H1 (cell line): ENCODE measurements around the gene MAP4K1. TPM values are rescaled to one million over a fixed set of nuclear protein-coding genes. Genes with fewer than 3 reads are reported as not detected.

Experiments used
- CTCF ChIA-PET: fragments of 300-600 bp; sonication (Branson Sonifier 250); formaldehyde crosslinking; loops from one replicate; lab custom pipeline; 2021; ENCODE audit not compliant: partially characterized antibody; lab: Charles Lee
- POLR2A ChIA-PET: fragments of 300-600 bp; sonication (Branson Sonifier 250); formaldehyde crosslinking; loops from one replicate; lab custom pipeline; 2021; ENCODE audit warnings: inconsistent platforms; ENCODE audit not compliant: partially characterized antibody; lab: Charles Lee
- DNase-seq, 2 experiments: peaks; one replicate each; pipeline versions ENCODE4 v3.0.0 to v3.0.0-alpha.2; 2010 to 2022; ENCODE audit warnings: low spot score in 2 of 2, low read depth in 1 of 2, mixed read lengths in 1 of 2
- FAIRE-seq: peaks from 2 replicates; lab custom pipeline; 2011; peaks lifted over from hg19 to GRCh38; lab: Jason Lieb, UNC
- H2AFZ ChIP-seq: 2 replicates; pipeline ENCODE4 v1.8.1; 2012; ENCODE audit warnings: low read length, inconsistent platforms
- H2AK5ac ChIP-seq: 2 replicates; pipeline ENCODE4 v1.6.1; 2013; ENCODE audit warnings: low read depth, low read length
- H2BK120ac ChIP-seq: replicated peaks from 2 replicates; pipeline ENCODE3; 2013; ENCODE audit warnings: low read depth, low read length, inconsistent platforms
- H2BK12ac ChIP-seq: 2 replicates; pipeline ENCODE4 v1.6.1; 2013; ENCODE audit warnings: low read depth, low read length
- H2BK15ac ChIP-seq: 2 replicates; pipeline ENCODE4 v1.6.1; 2013; ENCODE audit warnings: low read length
- H2BK20ac ChIP-seq: 2 replicates; pipeline ENCODE4 v1.6.1; 2013; ENCODE audit warnings: low read length
- H2BK5ac ChIP-seq: 2 replicates; pipeline ENCODE4 v1.6.1; 2013; ENCODE audit warnings: low read depth, low read length
- H3K14ac ChIP-seq: 2 replicates; pipeline ENCODE4 v1.6.1; 2013; ENCODE audit warnings: inconsistent platforms; ENCODE audit not compliant: insufficient read length
- H3K18ac ChIP-seq: 2 replicates; pipeline ENCODE4 v1.6.1; 2013; ENCODE audit warnings: low read length; ENCODE audit errors: extremely low read depth
- H3K23ac ChIP-seq: 2 replicates; pipeline ENCODE4 v1.6.1; 2013; ENCODE audit warnings: inconsistent platforms; ENCODE audit not compliant: insufficient read length
- H3K23me2 ChIP-seq: 2 replicates; pipeline ENCODE4 v1.6.1; 2013; ENCODE audit warnings: low read depth, low read length
- H3K27ac ChIP-seq: 2 replicates; pipeline ENCODE4 v1.6.1; 2011; ENCODE audit warnings: low read depth, low read length, inconsistent platforms
- H3K27me3 ChIP-seq, 4 experiments: replicated peaks in 1 of 4; 1 replicate in 1 of 4; 2 replicates in 3 of 4; pipeline versions ENCODE4 v1.6.1 to v1.8.1; 2011 to 2013; ENCODE audit warnings: low read length in 3 of 4, mild to moderate bottlenecking in 3 of 4, inconsistent platforms in 2 of 4, mixed read lengths in 2 of 4, moderate library complexity in 1 of 4; ENCODE audit not compliant: control insufficient read depth in 3 of 4, insufficient read depth in 3 of 4; ENCODE audit errors: extremely low read depth in 1 of 4
- H3K36me3 ChIP-seq, 4 experiments: 2 replicates each; pipeline versions ENCODE4 v1.6.1 to v1.8.1; 2011 to 2013; ENCODE audit warnings: mild to moderate bottlenecking in 4 of 4, low read length in 3 of 4, moderate library complexity in 2 of 4, control low read depth in 1 of 4, inconsistent platforms in 1 of 4; ENCODE audit not compliant: insufficient read depth in 4 of 4, control insufficient read depth in 2 of 4
- H3K4ac ChIP-seq: replicated peaks from 2 replicates; pipeline ENCODE3; 2013; ENCODE audit warnings: low read length, low read depth, mixed read lengths, inconsistent platforms; ENCODE audit not compliant: insufficient read length
- H3K4me1 ChIP-seq, 4 experiments: replicated peaks in 1 of 4; 1 replicate in 1 of 4; 2 replicates in 3 of 4; pipeline versions ENCODE4 v1.6.1 to v1.8.1; 2011 to 2013; ENCODE audit warnings: low read length in 3 of 4, inconsistent platforms in 2 of 4, mixed read lengths in 1 of 4; ENCODE audit not compliant: insufficient read depth in 4 of 4, control insufficient read depth in 3 of 4
- H3K4me2 ChIP-seq, 2 experiments: 2 replicates each; pipeline versions ENCODE4 v1.6.1 to v1.8.1; 2011 to 2013; ENCODE audit warnings: low read depth in 2 of 2, low read length in 2 of 2, control low read depth in 1 of 2, inconsistent platforms in 1 of 2, mild to moderate bottlenecking in 1 of 2; ENCODE audit not compliant: insufficient read depth in 1 of 2
- H3K4me3 ChIP-seq, 4 experiments: fragments of 200-600, 300-600 bp in 1 of 4; sonication (generic), shearing (Covaris generic), sonication (Bioruptor Twin) in 1 of 4; 2 replicates each; pipeline versions ENCODE4 v1.5.1 to v1.8.1; 2011 to 2016; ENCODE audit warnings: low read length in 4 of 4, low read depth in 3 of 4, control low read depth in 2 of 4, inconsistent platforms in 2 of 4, mild to moderate bottlenecking in 2 of 4, mixed read lengths in 1 of 4, moderate library complexity in 1 of 4; ENCODE audit not compliant: insufficient read depth in 2 of 4; ENCODE audit errors: extremely low read depth in 1 of 4
- H3K56ac ChIP-seq: replicated peaks from 2 replicates; pipeline ENCODE3; 2013; ENCODE audit warnings: low read depth, mild to moderate bottlenecking, mixed read lengths, low read length, inconsistent platforms; ENCODE audit not compliant: insufficient read length
- H3K79me1 ChIP-seq: 2 replicates; pipeline ENCODE4 v1.6.1; 2013; ENCODE audit warnings: low read depth, low read length, control low read depth
- H3K79me2 ChIP-seq, 2 experiments: 2 replicates each; pipeline versions ENCODE4 v1.6.1 to v1.8.1; 2012 to 2013; ENCODE audit warnings: low read length in 2 of 2, mild to moderate bottlenecking in 2 of 2, inconsistent platforms in 1 of 2; ENCODE audit not compliant: insufficient read depth in 2 of 2, control insufficient read depth in 1 of 2
- H3K9ac ChIP-seq, 4 experiments: replicated peaks in 1 of 4; 1 replicate in 1 of 4; 2 replicates in 3 of 4; pipeline versions ENCODE4 v1.6.1 to v1.8.1; 2011 to 2013; ENCODE audit warnings: low read depth in 3 of 4, low read length in 3 of 4, control low read depth in 2 of 4, mild to moderate bottlenecking in 2 of 4, moderate library complexity in 2 of 4, inconsistent platforms in 1 of 4; ENCODE audit errors: extremely low read depth in 1 of 4
- H3K9me3 ChIP-seq, 2 experiments: 2 replicates each; pipeline versions ENCODE4 v1.6.1 to v1.8.1; 2012 to 2013; ENCODE audit warnings: mild to moderate bottlenecking in 2 of 2, moderate library complexity in 2 of 2, control low read depth in 1 of 2, inconsistent platforms in 1 of 2, low read depth in 1 of 2, low read length in 1 of 2, mixed read lengths in 1 of 2; ENCODE audit not compliant: insufficient read depth in 2 of 2
- H4K20me1 ChIP-seq, 2 experiments: replicated peaks in 1 of 2; 2 replicates each; pipeline versions ENCODE3 to v1.8.1; 2011 to 2013; ENCODE audit warnings: inconsistent platforms in 2 of 2, low read length in 2 of 2, mild to moderate bottlenecking in 1 of 2; ENCODE audit not compliant: insufficient read depth in 2 of 2, control insufficient read depth in 1 of 2
- H4K5ac ChIP-seq: 2 replicates; pipeline ENCODE4 v1.6.1; 2013; ENCODE audit warnings: low read length, low read depth, mixed read lengths, inconsistent platforms; ENCODE audit not compliant: insufficient read length
- H4K8ac ChIP-seq: 2 replicates; pipeline ENCODE4 v1.8.0; 2013; ENCODE audit warnings: mild to moderate bottlenecking, moderate library complexity, low read length, inconsistent platforms; ENCODE audit not compliant: insufficient read depth; ENCODE audit errors: extremely low read depth
- H4K91ac ChIP-seq: replicated peaks from 2 replicates; pipeline ENCODE3; 2013; ENCODE audit warnings: low read length, mixed read lengths, inconsistent platforms; ENCODE audit not compliant: insufficient read length
- GTF2F1 ChIP-seq: IDR thresholded peaks from 2 replicates; pipeline ENCODE4 v1.6.1; 2012; ENCODE audit warnings: low read depth, low read length, improper control_type of control experiment, borderline replicate concordance
- KDM1A ChIP-seq: fragments of 200-600, 300-600 bp; sonication (generic); IDR thresholded peaks from 2 replicates; pipeline ENCODE4 v1.7.1; 2016; ENCODE audit warnings: mild to moderate bottlenecking, low read length, borderline replicate concordance
- KDM4A ChIP-seq: IDR thresholded peaks from one replicate; pipeline ENCODE4 v1.7.1; 2012; ENCODE audit warnings: low read depth, mild to moderate bottlenecking, moderate library complexity, low read length, inconsistent platforms; ENCODE audit not compliant: severe bottlenecking
- SUZ12 ChIP-seq: fragments of 200-600 bp; sonication (generic); IDR thresholded peaks from 2 replicates; pipeline ENCODE4 v1.6.1; 2012; ENCODE audit warnings: mild to moderate bottlenecking, inconsistent platforms, low read length, moderate library complexity, mixed read lengths
- WGBS, 2 experiments: shearing (Covaris generic) in 1 of 2; methylation state at CpG; one replicate each; pipeline versions ENCODE4 v1.1.6 to v1.1.7; 2013 to 2015; ENCODE audit warnings: low lambda C conversion rate in 2 of 2, mixed read lengths in 2 of 2, inconsistent platforms in 1 of 2, low coverage in 1 of 2, missing lambda C conversion rate in 1 of 2; ENCODE audit not compliant: insufficient replicate concordance in 2 of 2, insufficient coverage in 1 of 2, insufficient read length in 1 of 2; ENCODE audit errors: extremely low coverage in 1 of 2, missing lambda C conversion rate in 1 of 2; 5-methylcytosine and 5-hydroxymethylcytosine counted together
- polyA plus RNA-seq, 7 experiments: library from polyadenylated mRNA; depleted of rRNA in 3 of 7; stranded (reverse) in 5 of 7; unstranded in 2 of 7; fragments of >200 nt in 5 of 7; fragments of 200-250 nt in 2 of 7; gene quantifications; 1 replicate in 5 of 7; 2 replicates in 1 of 7; 4 replicates in 1 of 7; pipeline versions ENCODE4 v1.2.1 to v1.2.3, GENCODE V29; 2011 to 2013; ENCODE audit warnings: missing spikeins in 2 of 7, mixed read lengths in 2 of 7
- total RNA-seq: library from RNA; stranded (reverse); fragmentation: NEBNext Ultra II Directional; extraction: Animal tissue kit (Norgen Biotek cat#: 25700); gene quantifications from 2 replicates; pipeline ENCODE4 v1.2.1, GENCODE V29; 2021

Gene MAP4K1
- total and polyA plus RNA-seq, 2 of the 8 experiments (the other 6 are each of a cell fraction or from before 2014, with no cell fraction given) = 9.0 to 10.4 TPM

DNA sequence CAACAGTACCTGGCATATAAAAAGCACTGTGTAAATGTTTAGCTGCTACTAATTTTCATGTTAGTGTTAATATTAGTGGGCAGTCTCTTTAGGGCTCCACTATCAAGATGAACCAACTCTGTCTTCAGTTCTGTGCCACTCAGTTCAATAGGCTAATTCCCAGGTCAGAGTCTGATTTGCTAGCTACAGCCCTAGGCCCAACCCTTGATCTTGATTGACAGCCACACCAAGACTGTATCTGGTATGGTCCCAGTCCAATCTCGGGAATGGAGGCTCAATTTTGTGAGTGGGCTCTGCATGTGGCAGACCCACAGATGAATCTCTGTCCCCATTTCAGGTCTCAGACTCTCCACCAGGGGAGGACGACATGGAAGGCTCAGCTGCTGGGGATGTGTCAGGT lies 46.1 kb downstream of the MAP4K1 start:
- CTCF ChIA-PET = interaction anchor here (0.6 to 1.0 kb wide), 3 partner anchors 10 to 52 kb away, joined by 3 to 5 read pairs (median 4); no protein-coding TSS in a partner anchor
- no peaks in the 10 kb centered on the region for H3K4me1 ChIP-seq

More for the DNA sequence above, 46.1 kb downstream of the MAP4K1 start:
- Histone ChIP-seq H3K27ac (no peak overlapping the region), H3K79me1 (no peaks in the 10 kb centered on the region), H2BK120ac (no peak overlapping the region), H3K36me3 (peaks cover 0 to 2% (median 0%) of the 10 kb centered on the region in 4 experiments; a peak in 3 of 8 replicates), H4K8ac (no peak overlapping the region), H4K20me1 (peaks cover 0 to 2% of the 10 kb centered on the region in 2 experiments), H2BK15ac (no peak overlapping the region), H3K9me3 (no peaks in the 10 kb centered on the region), H3K4me3 (no peak overlapping the region), H2AK5ac (no peak overlapping the region), H3K4me2 (no peak overlapping the region), H3K14ac (no peak overlapping the region), H3K4ac (no peak overlapping the region), H3K9ac (no peak overlapping the region), H2BK20ac (no peak overlapping the region), H4K91ac (no peak overlapping the region), H2BK5ac (no peak overlapping the region), H3K79me2 (no peaks in the 10 kb centered on the region), H3K27me3 (no peaks in the 10 kb centered on the region), H4K5ac (no peak overlapping the region), H3K23ac (no peak overlapping the region), H2BK12ac (no peak overlapping the region), H3K18ac (no peak overlapping the region), H2AFZ (no peak overlapping the region), H3K23me2 (no peaks in the 10 kb centered on the region), H3K56ac (no peak overlapping the region)
- FAIRE-seq (no peak), DNase-seq (no peak)
- TF ChIP-seq GTF2F1 (no peak), KDM1A (no peak), KDM4A (no peak), SUZ12 (no peak)
- POLR2A ChIA-PET = no interaction called here
- 88% methylated on average over 2 of the region's 2 CpGs; no CpG with 5 or more reads in 1 of the 2 experiments for WGBS, 2 experiments
